GM23338 (cell line): ENCODE data around the gene GCDH.
A peak's percentile ranks its signal among the peaks of the same experiment; 100 is the strongest.

ENCODE experiments used
- CREB1 ChIP-seq: fragments of 250-450 bp; sonication (Bioruptor Pico); IDR thresholded peaks from 2 replicates; pipeline ENCODE4 v1.5.0; 2020; ENCODE audit warnings: low read depth, mild to moderate bottlenecking, moderate library complexity
- CTCF ChIP-seq, 2 experiments: fragments of 200-600 bp in 1 of 2; sonication (generic) in 1 of 2; conservative IDR thresholded peaks; 2 replicates each; pipeline versions ENCODE4 v1.5.1 to v1.6.1; 2016 to 2017; ENCODE audit warnings: antibody characterized with exemption in 2 of 2, low read depth in 2 of 2, mild to moderate bottlenecking in 2 of 2, moderate library complexity in 1 of 2
- EZH2 ChIP-seq: fragments of 200-600 bp; sonication (generic); IDR thresholded peaks from one replicate; pipeline ENCODE4 v1.8.0; 2017; ENCODE audit warnings: antibody characterized with exemption, mild to moderate bottlenecking, low read depth; ENCODE audit not compliant: unreplicated experiment
- POLR2AphosphoS5 ChIP-seq: IDR thresholded peaks from 2 replicates; pipeline ENCODE4 v1.6.1; 2016; ENCODE audit warnings: antibody characterized with exemption, low read depth
- REST ChIP-seq: IDR thresholded peaks from one replicate; pipeline ENCODE4 v1.6.1; 2018; ENCODE audit warnings: antibody characterized with exemption; ENCODE audit not compliant: unreplicated experiment

GRCh38 chr19:12881172-12881808 lies 9.7 kb upstream of the GCDH start, which contains the start of gene DNASE2:
- no peak for TF ChIP-seq EZH2
- no peak; a peak in 1 of 4 replicates for TF ChIP-seq CTCF (conservative IDR thresholded peaks at IDR 0.05; ENCODE audit: low read depth in 2 of 2)
- TF ChIP-seq POLR2AphosphoS5: peak; percentile 87
- no peak for TF ChIP-seq CREB1 (CRISPR knock-in tag)
- TF ChIP-seq REST: no peak
